A549 (cell line): ENCODE results near the gene ZNF22.

ENCODE experiments used
- BHLHE40 ChIP-seq: IDR thresholded peaks from 2 replicates; pipeline ENCODE4 v1.6.1; 2012; ENCODE audit warnings: low read depth, low read length, inconsistent platforms
- CHD4 ChIP-seq: fragments of 200-600 bp; sonication (generic); IDR thresholded peaks from 2 replicates; pipeline ENCODE4 v1.6.1; 2016; ENCODE audit warnings: antibody characterized with exemption, mild to moderate bottlenecking, borderline replicate concordance
- CTCF ChIP-seq: fragments of >200 bp; sonication (Bioruptor Twin); formaldehyde crosslinking; IDR thresholded peaks from 3 replicates; pipeline ENCODE4 v1.5.1; 2016
- ELK1 ChIP-seq: fragments of 150-350 bp; IDR thresholded peaks from 2 replicates; pipeline ENCODE4 v1.6.1; 2014; ENCODE audit warnings: low read depth, mild to moderate bottlenecking, low read length
- EP300 ChIP-seq, 2 experiments: fragments of >200 bp; sonication (Bioruptor Twin); formaldehyde crosslinking; IDR thresholded peaks; 2 replicates in 1 of 2; 3 replicates in 1 of 2; pipeline ENCODE4 v1.6.1; 2016 to 2017
- KDM5A ChIP-seq: fragments of 200-600 bp; sonication (generic); IDR thresholded peaks from 2 replicates; pipeline ENCODE4 v1.6.1; 2016; ENCODE audit warnings: antibody characterized with exemption, mild to moderate bottlenecking
- MAFK ChIP-seq: fragments of 450-650 bp; IDR thresholded peaks from 2 replicates; pipeline ENCODE4 v1.6.1; 2014; ENCODE audit not compliant: partially characterized antibody
- POLR2A ChIP-seq: IDR thresholded peaks from 2 replicates; pipeline ENCODE4 v1.6.1; 2012; ENCODE audit warnings: mild to moderate bottlenecking, low read length
- SMC3 ChIP-seq: fragments of >200 bp; sonication (Bioruptor Twin); formaldehyde crosslinking; IDR thresholded peaks from 3 replicates; pipeline ENCODE4 v1.6.1; 2018; ENCODE audit warnings: inconsistent platforms
- ZNF302 ChIP-seq: fragments of 250-450 bp; sonication (Bioruptor Pico); IDR thresholded peaks from 2 replicates; pipeline ENCODE4 v1.9.0; 2021; ENCODE audit warnings: inconsistent platforms, mild to moderate bottlenecking, moderate library complexity
- TF ChIP-seq, protein P1 (sequence below): fragments of 200-600 bp; sonication (generic); IDR thresholded peaks from 2 replicates; pipeline ENCODE4 v1.6.1; 2016; ENCODE audit warnings: antibody characterized with exemption, mild to moderate bottlenecking, moderate library complexity

GRCh38 chr10:44982496-44982895, 18.2 kb upstream of the ZNF22 start:
- TF ChIP-seq SMC3 (no peak), BHLHE40 (no peak), ZNF302 (CRISPR knock-in tag) (no peak), CTCF (no peak), KDM5A (no peak), POLR2A (no peak), EP300 (IDR thresholded peaks at IDR 0.05) (no peak), ELK1 (no peak), MAFK (no peak), CHD4 (no peak)
- TF ChIP-seq, protein P1, sequence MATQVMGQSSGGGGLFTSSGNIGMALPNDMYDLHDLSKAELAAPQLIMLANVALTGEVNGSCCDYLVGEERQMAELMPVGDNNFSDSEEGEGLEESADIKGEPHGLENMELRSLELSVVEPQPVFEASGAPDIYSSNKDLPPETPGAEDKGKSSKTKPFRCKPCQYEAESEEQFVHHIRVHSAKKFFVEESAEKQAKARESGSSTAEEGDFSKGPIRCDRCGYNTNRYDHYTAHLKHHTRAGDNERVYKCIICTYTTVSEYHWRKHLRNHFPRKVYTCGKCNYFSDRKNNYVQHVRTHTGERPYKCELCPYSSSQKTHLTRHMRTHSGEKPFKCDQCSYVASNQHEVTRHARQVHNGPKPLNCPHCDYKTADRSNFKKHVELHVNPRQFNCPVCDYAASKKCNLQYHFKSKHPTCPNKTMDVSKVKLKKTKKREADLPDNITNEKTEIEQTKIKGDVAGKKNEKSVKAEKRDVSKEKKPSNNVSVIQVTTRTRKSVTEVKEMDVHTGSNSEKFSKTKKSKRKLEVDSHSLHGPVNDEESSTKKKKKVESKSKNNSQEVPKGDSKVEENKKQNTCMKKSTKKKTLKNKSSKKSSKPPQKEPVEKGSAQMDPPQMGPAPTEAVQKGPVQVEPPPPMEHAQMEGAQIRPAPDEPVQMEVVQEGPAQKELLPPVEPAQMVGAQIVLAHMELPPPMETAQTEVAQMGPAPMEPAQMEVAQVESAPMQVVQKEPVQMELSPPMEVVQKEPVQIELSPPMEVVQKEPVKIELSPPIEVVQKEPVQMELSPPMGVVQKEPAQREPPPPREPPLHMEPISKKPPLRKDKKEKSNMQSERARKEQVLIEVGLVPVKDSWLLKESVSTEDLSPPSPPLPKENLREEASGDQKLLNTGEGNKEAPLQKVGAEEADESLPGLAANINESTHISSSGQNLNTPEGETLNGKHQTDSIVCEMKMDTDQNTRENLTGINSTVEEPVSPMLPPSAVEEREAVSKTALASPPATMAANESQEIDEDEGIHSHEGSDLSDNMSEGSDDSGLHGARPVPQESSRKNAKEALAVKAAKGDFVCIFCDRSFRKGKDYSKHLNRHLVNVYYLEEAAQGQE, result no peak
